ENCODE results near the gene LPAR3. TPM values are rescaled to one million over a fixed set of nuclear protein-coding genes. Genes with fewer than 3 reads are reported as not detected.

LPAR3 gene
- total and polyA plus RNA-seq, 7 experiments from 2014 or later = 0.29 to 1.1 (median 0.97) TPM

GRCh38 chr1:84823511-84823910 is 69.5 kb downstream of the LPAR3 start:
- H3K27ac ChIP-seq (ENCODE audit: low read depth, low read length) = no peak overlapping the region
- ATAC-seq = no peak
- no peak overlapping the region for H3K4me3 ChIP-seq (ENCODE audit: low read length)
- Mint-ChIP-seq H3K27me3 (peaks cover 0 to 23% (median 0%) of the 10 kb centered on the region in 5 donors), H3K36me3 (no peaks in the 10 kb centered on the region), H3K27ac (no peak overlapping the region), H3K4me3 (no peak overlapping the region), H3K9me3 (peaks cover 0 to 1% (median 0%) of the 10 kb centered on the region in 11 donors), H3K4me1 (peaks cover 4 to 27% (median 15%) of the 10 kb centered on the region in 7 donors)
- H3K9me3 ChIP-seq (ENCODE audit: control insufficient read depth in 2 of 3, low read length in 3 of 3) = no peaks in the 10 kb centered on the region
- no peaks in the 10 kb centered on the region for H3K4me1 ChIP-seq (ENCODE audit: control insufficient read depth in 2 of 2, insufficient read depth in 2 of 2, low read length in 2 of 2)
- ChIA-PET CTCF (no interaction called here), POLR2A (no interaction called here)
- no peak for DNase-seq
- no peaks in the 10 kb centered on the region for H3K36me3 ChIP-seq (ENCODE audit: control insufficient read depth in 2 of 3, insufficient read depth in 3 of 3, low read length in 3 of 3)
- intact Hi-C loops (cut with micrococcal nuclease) = loop anchor here in 1 of 2 donors (5.0 kb wide), 1 partner anchor 69 kb away; the partner anchor contains the start of gene LPAR3
- no peaks in the 10 kb centered on the region for H3K27me3 ChIP-seq (ENCODE audit: control insufficient read depth in 2 of 2, insufficient read depth in 2 of 2, low read length in 2 of 2)

- ChIA-PET CTCF (interaction anchor here (1.0 kb wide), 1 partner anchor 39 kb away, joined by 4 read pairs; no protein-coding TSS in a partner anchor), POLR2A (interaction anchor here (0.6 kb wide), 1 partner anchor 21 kb away, joined by 3 read pairs; no protein-coding TSS in a partner anchor)
- Histone ChIP-seq H3K9me3 (ENCODE audit: control insufficient read depth in 2 of 3, low read length in 3 of 3) (no peaks in the 10 kb centered on the region), H3K36me3 (ENCODE audit: control insufficient read depth in 2 of 3, insufficient read depth in 3 of 3, low read length in 3 of 3) (no peaks in the 10 kb centered on the region), H3K4me1 (ENCODE audit: control insufficient read depth in 2 of 2, insufficient read depth in 2 of 2, low read length in 2 of 2) (no peaks in the 10 kb centered on the region), H3K4me3 (ENCODE audit: low read length) (no peak overlapping the region), H3K27me3 (ENCODE audit: control insufficient read depth in 2 of 2, insufficient read depth in 2 of 2, low read length in 2 of 2) (no peaks in the 10 kb centered on the region), H3K27ac (ENCODE audit: low read depth, low read length) (no peak overlapping the region)
- Mint-ChIP-seq H3K4me3 (no peak overlapping the region), H3K36me3 (no peaks in the 10 kb centered on the region), H3K27ac (no peak overlapping the region), H3K4me1 (no peaks in the 10 kb centered on the region), H3K9me3 (peaks cover 0 to 4% (median 0%) of the 10 kb centered on the region in 11 donors), H3K27me3 (peaks cover 0 to 48% (median 0%) of the 10 kb centered on the region in 5 donors)
- ATAC-seq = no peak
- intact Hi-C loops (cut with micrococcal nuclease) = no loop called here
- DNase-seq = no peak
Measured at GRCh38 chr1:84810343-84810742, 82.7 kb downstream of the LPAR3 start.

- Mint-ChIP-seq H3K4me3 (no peak overlapping the region), H3K27ac (no peak overlapping the region), H3K9me3 (peaks cover 0 to 4% (median 0%) of the 10 kb centered on the region in 11 donors), H3K27me3 (peaks cover 0 to 48% (median 0%) of the 10 kb centered on the region in 5 donors), H3K36me3 (no peaks in the 10 kb centered on the region), H3K4me1 (no peaks in the 10 kb centered on the region)
- H3K9me3 ChIP-seq (ENCODE audit: control insufficient read depth in 2 of 3, low read length in 3 of 3) = no peaks in the 10 kb centered on the region
- ChIA-PET CTCF (no interaction called here), POLR2A (no interaction called here)
- H3K36me3 ChIP-seq (ENCODE audit: control insufficient read depth in 2 of 3, insufficient read depth in 3 of 3, low read length in 3 of 3) = no peaks in the 10 kb centered on the region
- no peaks in the 10 kb centered on the region for H3K4me1 ChIP-seq (ENCODE audit: control insufficient read depth in 2 of 2, insufficient read depth in 2 of 2, low read length in 2 of 2)
- H3K27me3 ChIP-seq (ENCODE audit: control insufficient read depth in 2 of 2, insufficient read depth in 2 of 2, low read length in 2 of 2) = no peaks in the 10 kb centered on the region
- H3K4me3 ChIP-seq (ENCODE audit: low read length) = no peak overlapping the region
- intact Hi-C loops (cut with micrococcal nuclease) = no loop called here
- H3K27ac ChIP-seq (ENCODE audit: low read depth, low read length) = no peak overlapping the region
- DNase-seq (no peak), ATAC-seq (no peak)
Measured at GRCh38 chr1:84809023-84809422, 84.0 kb downstream of the LPAR3 start.

- POLR2A ChIA-PET = no interaction called here
- H3K9me3 Mint-ChIP-seq = peaks cover 0 to 4% (median 0%) of the 10 kb centered on the region in 11 donors
- no peak for ATAC-seq
Measured at GRCh38 chr1:84803604-84804003, 89.4 kb downstream of the LPAR3 start.

GRCh38 chr1:84802567-84803232 is 90.3 kb downstream of the LPAR3 start:
- Histone ChIP-seq H3K4me1 (ENCODE audit: control insufficient read depth in 2 of 2, insufficient read depth in 2 of 2, low read length in 2 of 2) (no peaks in the 10 kb centered on the region), H3K27ac (ENCODE audit: low read depth, low read length) (no peak overlapping the region), H3K4me3 (ENCODE audit: low read length) (no peak overlapping the region), H3K36me3 (ENCODE audit: control insufficient read depth in 2 of 3, insufficient read depth in 3 of 3, low read length in 3 of 3) (no peaks in the 10 kb centered on the region), H3K27me3 (ENCODE audit: control insufficient read depth in 2 of 2, insufficient read depth in 2 of 2, low read length in 2 of 2) (no peaks in the 10 kb centered on the region), H3K9me3 (ENCODE audit: control insufficient read depth in 2 of 3, low read length in 3 of 3) (no peaks in the 10 kb centered on the region)
- no peak for ATAC-seq
- Mint-ChIP-seq H3K36me3 (no peaks in the 10 kb centered on the region), H3K27ac (no peak overlapping the region), H3K9me3 (peaks cover 0 to 4% (median 0%) of the 10 kb centered on the region in 11 donors), H3K4me1 (peaks cover 0 to 8% (median 0%) of the 10 kb centered on the region in 7 donors), H3K27me3 (peaks cover 0 to 20% (median 0%) of the 10 kb centered on the region in 5 donors), H3K4me3 (no peak overlapping the region)
- no peak for DNase-seq
- ChIA-PET POLR2A (no interaction called here), CTCF (interaction anchor here (1.6 kb wide), 1 partner anchor 123 kb away, joined by 3 read pairs; no protein-coding TSS in a partner anchor)
- intact Hi-C loops (cut with micrococcal nuclease) = no loop called here

More at GRCh38 chr1:84803604-84804003, 89.4 kb downstream of the LPAR3 start:
- CTCF ChIA-PET = no interaction called here
- Mint-ChIP-seq H3K27ac (no peak overlapping the region), H3K4me1 (peaks cover 0 to 7% (median 0%) of the 10 kb centered on the region in 7 donors), H3K36me3 (no peaks in the 10 kb centered on the region), H3K4me3 (no peak overlapping the region), H3K27me3 (peaks cover 0 to 26% (median 0%) of the 10 kb centered on the region in 5 donors)
- Histone ChIP-seq H3K9me3 (ENCODE audit: control insufficient read depth in 2 of 3, low read length in 3 of 3) (no peaks in the 10 kb centered on the region), H3K27me3 (ENCODE audit: control insufficient read depth in 2 of 2, insufficient read depth in 2 of 2, low read length in 2 of 2) (no peaks in the 10 kb centered on the region), H3K4me3 (ENCODE audit: low read length) (no peak overlapping the region), H3K36me3 (ENCODE audit: control insufficient read depth in 2 of 3, insufficient read depth in 3 of 3, low read length in 3 of 3) (no peaks in the 10 kb centered on the region), H3K4me1 (ENCODE audit: control insufficient read depth in 2 of 2, insufficient read depth in 2 of 2, low read length in 2 of 2) (no peaks in the 10 kb centered on the region), H3K27ac (ENCODE audit: low read depth, low read length) (no peak overlapping the region)
- intact Hi-C loops (cut with micrococcal nuclease) = no loop called here
- no peak for DNase-seq

GRCh38 chr1:84800090-84801073 is 92.6 kb downstream of the LPAR3 start:
- POLR2A ChIA-PET = no interaction called here
- Histone ChIP-seq H3K27me3 (ENCODE audit: control insufficient read depth in 2 of 2, insufficient read depth in 2 of 2, low read length in 2 of 2) (no peaks in the 10 kb centered on the region), H3K4me3 (ENCODE audit: low read length) (no peak overlapping the region), H3K36me3 (ENCODE audit: control insufficient read depth in 2 of 3, insufficient read depth in 3 of 3, low read length in 3 of 3) (no peaks in the 10 kb centered on the region), H3K9me3 (ENCODE audit: control insufficient read depth in 2 of 3, low read length in 3 of 3) (no peaks in the 10 kb centered on the region), H3K27ac (ENCODE audit: low read depth, low read length) (no peak overlapping the region), H3K4me1 (ENCODE audit: control insufficient read depth in 2 of 2, insufficient read depth in 2 of 2, low read length in 2 of 2) (no peaks in the 10 kb centered on the region)
- Mint-ChIP-seq H3K4me3 (no peak overlapping the region), H3K27ac (no peak overlapping the region), H3K36me3 (no peaks in the 10 kb centered on the region), H3K4me1 (peaks cover 0 to 8% (median 0%) of the 10 kb centered on the region in 7 donors), H3K27me3 (peaks cover 0 to 17% (median 0%) of the 10 kb centered on the region in 5 donors), H3K9me3 (no peaks in the 10 kb centered on the region)
- CTCF ChIA-PET = interaction anchor here (0.7 kb wide), 1 partner anchor 358 kb away, joined by 3 read pairs; no protein-coding TSS in a partner anchor
- DNase-seq (no peak), ATAC-seq (no peak)
- intact Hi-C loops (cut with micrococcal nuclease) = no loop called here
